CD4-positive, alpha-beta T cell (primary cell): ENCODE results near the gene PIGK. TPM values are rescaled to one million over a fixed set of nuclear protein-coding genes. Genes with fewer than 3 reads are reported as not detected.

Experiments used
- ATAC-seq: fragments of 200-7000 bp; cut with Tn5 transposase; one replicate; pipeline ENCODE4 v1.10.0; 2022; ENCODE audit warnings: mild to moderate bottlenecking; ENCODE audit not compliant: poor library complexity
- CTCF ChIA-PET: fragments of 350-600 bp; sonication (Branson Sonifier 250); formaldehyde crosslinking; loops from one replicate; lab custom pipeline; 2021; ENCODE audit warnings: antibody characterized with exemption, inconsistent platforms; lab: Charles Lee
- POLR2A ChIA-PET: fragments of 350-600 bp; sonication (Branson Sonifier 250); formaldehyde crosslinking; loops from one replicate; lab custom pipeline; 2021; ENCODE audit warnings: antibody characterized with exemption, inconsistent platforms; lab: Charles Lee
- DNase-seq, 14 experiments: peaks; one replicate each; pipeline ENCODE4 v3.0.0-alpha.2; 2013 to 2020; ENCODE audit warnings: mixed read lengths in 2 of 14
- H3K27ac ChIP-seq, 2 donors: one replicate each; pipeline versions ENCODE4 v1.5.1 to v1.7.0; 2013; ENCODE audit warnings: low read length in 2 of 2, low read depth in 1 of 2, mild to moderate bottlenecking in 1 of 2
- H3K27me3 ChIP-seq, 2 experiments: 1 replicate in 1 of 2; 2 replicates in 1 of 2; pipeline versions ENCODE4 v1.6.1 to v1.7.0; 2013; ENCODE audit warnings: low read length in 2 of 2, control low read depth in 1 of 2, mild to moderate bottlenecking in 1 of 2, moderate library complexity in 1 of 2; ENCODE audit not compliant: insufficient read depth in 2 of 2, control insufficient read depth in 1 of 2
- H3K36me3 ChIP-seq: one replicate; pipeline ENCODE4 v1.6.1; 2013; ENCODE audit warnings: low read length, control low read depth; ENCODE audit not compliant: insufficient read depth
- H3K4me1 ChIP-seq: one replicate; pipeline ENCODE4 v1.6.1; 2013; ENCODE audit warnings: low read length, control low read depth; ENCODE audit not compliant: insufficient read depth
- H3K4me3 ChIP-seq: one replicate; pipeline ENCODE4 v1.5.1; 2013; ENCODE audit warnings: mild to moderate bottlenecking, low read length, moderate library complexity
- H3K9me3 ChIP-seq, 2 experiments: 1 replicate in 1 of 2; 2 replicates in 1 of 2; pipeline versions ENCODE4 v1.6.1 to v1.7.0; 2013; ENCODE audit warnings: low read length in 2 of 2, mild to moderate bottlenecking in 2 of 2, control low read depth in 1 of 2, moderate library complexity in 1 of 2; ENCODE audit not compliant: control insufficient read depth in 1 of 2, insufficient read depth in 1 of 2
- H3K27ac Mint-ChIP-seq: one replicate; pipeline ENCODE4 v1.8.0; 2020; ENCODE audit warnings: mixed read lengths
- H3K27me3 Mint-ChIP-seq: one replicate; pipeline ENCODE4 v1.8.0; 2021; ENCODE audit warnings: mixed read lengths
- H3K36me3 Mint-ChIP-seq: one replicate; pipeline ENCODE4 v1.8.0; 2021; ENCODE audit warnings: low read depth, mixed read lengths
- H3K4me1 Mint-ChIP-seq: one replicate; pipeline ENCODE4 v1.8.0; 2021; ENCODE audit warnings: low read depth, mixed read lengths
- H3K4me3 Mint-ChIP-seq: one replicate; pipeline ENCODE4 v1.8.0; 2020; ENCODE audit warnings: mild to moderate bottlenecking, mixed read lengths
- H3K9me3 Mint-ChIP-seq: one replicate; pipeline ENCODE4 v1.8.0; 2020; ENCODE audit warnings: mixed read lengths
- intact Hi-C, 2 experiments: fragments of 100-400 bp; cut with DNase I in 1 of 2; cut with micrococcal nuclease in 1 of 2; formaldehyde crosslinking; loops; one replicate each; pipeline versions ENCODE4 v1.15.1 to v1.9.0; 2023 to 2025; cut with DNase I, micrococcal nuclease
- total RNA-seq, 174 experiments: library from RNA in 2 of 174; stranded (reverse) in 2 of 174; gene quantifications; one replicate each; pipeline ENCODE4 v1.2.3 and lab custom pipeline; 2021 to 2026
- TF ChIP-seq, protein P1 (sequence below): fragments of 200-600 bp; IDR thresholded peaks from one replicate; pipeline ENCODE4 v1.8.0; 2022; ENCODE audit warnings: antibody characterized with exemption, mild to moderate bottlenecking

PIGK gene
- total RNA-seq, 2 experiments from 2014 or later, result 10.1 to 10.3 TPM

DNA sequence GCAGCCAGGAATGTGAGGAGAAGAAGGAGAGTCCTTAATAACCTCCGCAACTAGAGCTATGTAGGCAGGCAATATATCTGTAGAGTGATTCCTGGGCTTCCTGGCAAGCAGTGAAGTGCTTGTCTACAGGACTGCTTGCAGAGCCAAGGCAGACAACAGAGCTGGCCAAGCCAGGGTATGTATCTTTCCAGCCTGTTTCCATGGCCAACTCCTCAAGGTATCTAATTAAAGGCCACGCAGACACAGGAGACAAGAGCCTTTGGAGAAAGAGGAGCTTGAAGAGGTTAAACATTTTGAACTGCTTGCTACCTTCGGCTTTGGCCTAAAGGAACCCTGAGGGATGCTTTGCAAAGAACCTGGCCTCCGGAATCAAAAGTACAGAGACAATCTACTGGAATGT is 137.4 kb downstream of the PIGK start:
- Mint-ChIP-seq H3K4me1 (no peaks in the 10 kb centered on the region), H3K27me3 (no peaks in the 10 kb centered on the region), H3K36me3 (no peaks in the 10 kb centered on the region), H3K4me3 (no peak overlapping the region), H3K27ac (no peak overlapping the region), H3K9me3 (no peaks in the 10 kb centered on the region)
- CTCF ChIA-PET, result no interaction called here
- no peaks in the 10 kb centered on the region for H3K27me3 ChIP-seq
- TF ChIP-seq, protein P1, sequence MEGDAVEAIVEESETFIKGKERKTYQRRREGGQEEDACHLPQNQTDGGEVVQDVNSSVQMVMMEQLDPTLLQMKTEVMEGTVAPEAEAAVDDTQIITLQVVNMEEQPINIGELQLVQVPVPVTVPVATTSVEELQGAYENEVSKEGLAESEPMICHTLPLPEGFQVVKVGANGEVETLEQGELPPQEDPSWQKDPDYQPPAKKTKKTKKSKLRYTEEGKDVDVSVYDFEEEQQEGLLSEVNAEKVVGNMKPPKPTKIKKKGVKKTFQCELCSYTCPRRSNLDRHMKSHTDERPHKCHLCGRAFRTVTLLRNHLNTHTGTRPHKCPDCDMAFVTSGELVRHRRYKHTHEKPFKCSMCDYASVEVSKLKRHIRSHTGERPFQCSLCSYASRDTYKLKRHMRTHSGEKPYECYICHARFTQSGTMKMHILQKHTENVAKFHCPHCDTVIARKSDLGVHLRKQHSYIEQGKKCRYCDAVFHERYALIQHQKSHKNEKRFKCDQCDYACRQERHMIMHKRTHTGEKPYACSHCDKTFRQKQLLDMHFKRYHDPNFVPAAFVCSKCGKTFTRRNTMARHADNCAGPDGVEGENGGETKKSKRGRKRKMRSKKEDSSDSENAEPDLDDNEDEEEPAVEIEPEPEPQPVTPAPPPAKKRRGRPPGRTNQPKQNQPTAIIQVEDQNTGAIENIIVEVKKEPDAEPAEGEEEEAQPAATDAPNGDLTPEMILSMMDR, result no peak
- H3K4me1 ChIP-seq, result no peaks in the 10 kb centered on the region
- intact Hi-C loops, result no loop called here
- H3K36me3 ChIP-seq, result no peaks in the 10 kb centered on the region
- DNase-seq (no peak), ATAC-seq (no peak)
- no peaks in the 10 kb centered on the region for H3K9me3 ChIP-seq
- no peak overlapping the region for H3K4me3 ChIP-seq
- no peak overlapping the region for H3K27ac ChIP-seq
- POLR2A ChIA-PET, result no interaction called here

DNA sequence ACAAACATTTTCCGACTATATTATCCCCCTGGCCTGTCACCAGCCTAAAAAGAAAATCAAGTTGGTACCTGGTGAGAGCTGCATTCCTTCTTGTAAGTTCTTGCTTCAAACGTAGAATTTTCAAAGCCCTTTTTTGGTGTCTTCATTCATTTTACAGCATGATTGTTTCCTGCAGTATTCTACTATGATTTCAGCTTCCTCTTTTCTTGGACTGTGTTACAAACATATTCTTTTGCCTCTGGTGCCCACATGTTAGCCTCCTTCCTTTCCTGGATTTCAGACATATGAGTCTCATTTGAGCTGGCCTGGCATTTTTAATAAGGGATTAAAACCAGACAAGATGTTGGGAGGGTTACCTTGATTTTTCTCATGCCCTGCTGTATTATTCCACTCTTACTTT is 142.5 kb downstream of the PIGK start:
- Mint-ChIP-seq H3K27ac (no peak overlapping the region), H3K9me3 (no peaks in the 10 kb centered on the region), H3K27me3 (peaks cover 7% of the 10 kb centered on the region), H3K4me3 (no peak overlapping the region), H3K4me1 (no peaks in the 10 kb centered on the region), H3K36me3 (no peaks in the 10 kb centered on the region)
- intact Hi-C loops, result no loop called here
- DNase-seq (no peak), ATAC-seq (no peak)
- H3K4me1 ChIP-seq, result no peaks in the 10 kb centered on the region
- ChIA-PET CTCF (no interaction called here), POLR2A (no interaction called here)
- H3K36me3 ChIP-seq, result no peaks in the 10 kb centered on the region
- H3K27me3 ChIP-seq, result no peaks in the 10 kb centered on the region
- no peak overlapping the region for H3K27ac ChIP-seq
- H3K4me3 ChIP-seq, result no peak overlapping the region
- H3K9me3 ChIP-seq, result no peaks in the 10 kb centered on the region
- TF ChIP-seq, protein P1, result no peak

DNA sequence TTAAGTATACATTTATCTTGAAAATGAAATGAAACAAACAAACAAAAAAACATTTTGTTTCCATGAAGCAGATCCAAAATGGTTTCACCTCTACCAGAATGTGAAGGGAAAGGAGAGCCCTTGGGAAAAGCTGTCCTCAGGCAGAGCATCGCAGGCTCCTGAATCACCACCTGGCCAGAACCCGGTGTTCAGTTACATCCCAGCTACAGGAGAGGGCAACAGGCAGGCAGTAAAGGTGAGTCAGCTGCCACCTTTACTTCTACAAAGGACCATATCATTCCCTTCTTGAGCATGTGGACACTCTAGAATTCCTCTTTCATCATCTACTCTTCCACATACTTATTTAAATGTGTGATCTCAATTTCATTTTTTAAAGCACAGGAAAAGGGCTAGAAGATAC is 151.2 kb downstream of the PIGK start:
- ChIA-PET CTCF (no interaction called here), POLR2A (no interaction called here)
- H3K4me3 ChIP-seq, result no peak overlapping the region
- no peaks in the 10 kb centered on the region for H3K36me3 Mint-ChIP-seq
- TF ChIP-seq, protein P1, result no peak
- H3K27me3 Mint-ChIP-seq, result peaks cover 10% of the 10 kb centered on the region
- no peaks in the 10 kb centered on the region for H3K36me3 ChIP-seq
- H3K27ac Mint-ChIP-seq, result no peak overlapping the region
- ATAC-seq (no peak), DNase-seq (no peak)
- no peak overlapping the region for H3K4me3 Mint-ChIP-seq
- intact Hi-C loops, result no loop called here
- no peaks in the 10 kb centered on the region for H3K9me3 Mint-ChIP-seq
- no peak overlapping the region for H3K27ac ChIP-seq
- H3K9me3 ChIP-seq, result no peaks in the 10 kb centered on the region
- no peaks in the 10 kb centered on the region for H3K4me1 ChIP-seq
- H3K4me1 Mint-ChIP-seq, result no peaks in the 10 kb centered on the region
- no peaks in the 10 kb centered on the region for H3K27me3 ChIP-seq
